BJ (cell line): ENCODE results near the gene KDM1A. TPM values are rescaled to one million over a fixed set of nuclear protein-coding genes. Genes with fewer than 3 reads are reported as not detected.
"Not testable (repeated sequence)": the region's sequence is repeated elsewhere in the genome, so short reads cannot be mapped to it uniquely, and the experiment has no call there.

Source experiments
- CTCF ChIA-PET: fragments of 350-600 bp; formaldehyde crosslinking; extraction: SDS; loops from one replicate; lab custom pipeline; 2021; ENCODE audit warnings: antibody characterized with exemption, inconsistent platforms; lab: Yijun Ruan, JAX
- POLR2A ChIA-PET: fragments of 300-600 bp; sonication (Branson Sonifier 250); formaldehyde crosslinking; extraction: SDS; loops from one replicate; lab custom pipeline; 2021; ENCODE audit warnings: antibody characterized with exemption; lab: Charles Lee
- DNase-seq: peaks from one replicate; pipeline ENCODE4 v3.0.0-alpha.2; 2011; ENCODE audit warnings: low read depth
- H3K27me3 ChIP-seq: 2 replicates; pipeline ENCODE4 v1.6.0; 2011; ENCODE audit warnings: low read length; ENCODE audit not compliant: control insufficient read depth, insufficient read depth
- H3K36me3 ChIP-seq: 2 replicates; pipeline ENCODE4 v1.5.1; 2011; ENCODE audit warnings: low read length; ENCODE audit not compliant: control insufficient read depth, insufficient read depth
- H3K4me3 ChIP-seq: 2 replicates; pipeline ENCODE4 v1.5.1; 2011; ENCODE audit warnings: low read depth, mild to moderate bottlenecking, control low read depth, low read length
- CTCF ChIP-seq: IDR thresholded peaks from 2 replicates; pipeline ENCODE4 v1.5.1; 2011; ENCODE audit warnings: low read depth, mild to moderate bottlenecking, control low read depth, inconsistent platforms, low read length, moderate library complexity; ENCODE audit not compliant: insufficient read depth
- polyA plus RNA-seq: library from polyadenylated mRNA; depleted of rRNA; stranded (reverse); fragments of >200 nt; gene quantifications from 2 replicates; pipeline ENCODE4 v1.2.3, GENCODE V29; 2011

KDM1A gene
- polyA plus RNA-seq, 1 experiment, result 52.2 TPM

- no peak for DNase-seq
- Histone ChIP-seq H3K4me3 (no peak within 1 kb of the TSS), H3K36me3 (no peaks in the 10 kb centered on the region), H3K27me3 (peaks cover 20% of the 10 kb centered on the region)
- ChIA-PET CTCF (interaction anchor here (2.0 to 4.5 kb wide), 3 partner anchors 9 to 567 kb away, joined by 4 to 25 read pairs (median 22); no protein-coding TSS in a partner anchor), POLR2A (no interaction called here)
- no peak for TF ChIP-seq CTCF
These were observed 46.5 kb upstream of the KDM1A start, which contains the start of gene LACTBL1 for GRCh38 chr1:22972760-22973159. Gene LACTBL1 (minus strand): TSS chr1:22972866. CDS start chr1:22972316, 550 bp downstream.

GRCh38 chr1:22975694-22976093 lies 43.6 kb upstream of the KDM1A start:
- no peak for TF ChIP-seq CTCF
- H3K4me3 ChIP-seq, result no peak overlapping the region
- H3K36me3 ChIP-seq, result no peaks in the 10 kb centered on the region
- POLR2A ChIA-PET, result no interaction called here
- CTCF ChIA-PET, result interaction anchor here (2.0 to 4.5 kb wide), 3 partner anchors 12 to 208 kb away, joined by 11 to 25 read pairs (median 22); no protein-coding TSS in a partner anchor
- no peak for DNase-seq
- peaks cover 12% of the 10 kb centered on the region for H3K27me3 ChIP-seq

GRCh38 chr1:22976127-22976460 lies 43.2 kb upstream of the KDM1A start:
- no peak for DNase-seq
- TF ChIP-seq CTCF, result no peak
- POLR2A ChIA-PET, result no interaction called here
- CTCF ChIA-PET, result interaction anchor here (2.0 to 3.8 kb wide), 2 partner anchors 126 to 208 kb away, joined by 11 to 22 read pairs; no protein-coding TSS in a partner anchor
- Histone ChIP-seq H3K36me3 (no peaks in the 10 kb centered on the region), H3K4me3 (no peak overlapping the region), H3K27me3 (peaks cover 8% of the 10 kb centered on the region)

DNA sequence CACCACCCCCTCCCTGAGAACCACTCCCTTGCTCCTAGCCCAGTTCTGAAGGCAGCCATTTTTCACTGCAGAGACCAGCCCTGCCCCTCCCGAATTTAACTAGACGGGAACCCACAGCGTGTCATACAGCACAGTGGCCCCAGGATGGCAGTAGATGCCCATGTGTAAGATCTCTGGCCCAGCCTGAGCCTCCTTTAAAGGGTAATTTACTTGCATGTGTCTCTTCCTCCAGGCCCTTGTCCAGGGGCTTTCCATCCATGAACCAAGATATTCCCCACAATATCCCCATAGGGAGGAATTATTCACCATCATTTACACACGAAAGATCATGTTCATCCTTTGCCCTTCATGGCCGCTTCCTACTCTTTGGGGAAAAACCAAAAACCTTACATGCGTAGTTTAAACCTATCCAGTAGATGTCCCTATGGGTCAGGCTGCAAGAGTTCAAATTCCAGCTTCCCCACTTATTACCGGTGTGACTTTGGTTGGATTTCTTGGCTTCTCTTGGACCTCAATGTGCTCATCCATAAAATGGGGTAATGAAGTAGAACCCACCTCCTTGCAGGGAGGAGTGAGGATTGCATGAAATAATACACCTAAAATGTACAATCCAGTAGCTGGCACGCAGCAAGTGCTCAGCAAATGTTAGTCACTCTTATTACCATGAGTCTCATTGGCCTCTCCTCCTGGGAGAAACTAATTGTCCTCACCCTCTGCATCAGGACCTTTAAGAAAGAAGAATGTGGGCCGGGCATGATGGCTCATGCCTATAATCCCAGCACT lies 42.6 kb upstream of the KDM1A start:
- ChIA-PET POLR2A (no interaction called here), CTCF (interaction anchor here (0.6 to 1.0 kb wide), 10 partner anchors 11 to 445 kb away, joined by 3 to 11 read pairs (median 3); no protein-coding TSS in a partner anchor)
- peak; percentile 26 for DNase-seq
- H3K4me3 ChIP-seq, result no peak overlapping the region
- H3K27me3 ChIP-seq, result peaks cover 10% of the 10 kb centered on the region
- TF ChIP-seq CTCF, result peak; percentile 81
- no peaks in the 10 kb centered on the region for H3K36me3 ChIP-seq

DNA sequence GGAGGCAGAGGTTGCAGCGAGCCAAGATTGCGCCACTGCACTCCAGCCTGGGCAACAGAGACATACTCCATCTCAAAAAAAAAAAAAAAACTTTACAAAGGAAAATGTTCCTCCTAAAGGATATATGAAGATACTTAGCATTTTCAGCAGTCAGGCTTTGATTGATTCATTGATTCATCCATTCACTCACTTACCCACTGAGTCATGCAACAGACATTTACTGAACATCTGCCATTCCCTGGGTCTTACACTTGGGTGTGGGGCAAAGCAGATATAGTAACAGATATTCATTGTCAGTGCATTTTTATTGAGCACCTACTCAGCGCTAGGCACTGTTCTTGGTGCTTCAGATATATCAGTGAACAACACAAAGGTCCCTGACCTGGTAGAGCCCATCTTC lies 41.0 kb upstream of the KDM1A start:
- H3K27me3 ChIP-seq, result peaks cover 5% of the 10 kb centered on the region; the same call in 1 of the 2 replicates
- no peak overlapping the region for H3K4me3 ChIP-seq
- ChIA-PET CTCF (interaction anchor here (1.0 kb wide), 1 partner anchor 121 kb away, joined by 3 read pairs; no protein-coding TSS in a partner anchor), POLR2A (no interaction called here)
- H3K36me3 ChIP-seq, result no peaks in the 10 kb centered on the region
- TF ChIP-seq CTCF, result no peak
- DNase-seq, result no peak

- DNase-seq, POLR2A ChIA-PET, H3K27me3 ChIP-seq, H3K36me3 ChIP-seq, H3K4me3 ChIP-seq: not testable (repeated sequence)
- CTCF ChIA-PET, result interaction anchor here (1.3 kb wide), 1 partner anchor 204 kb away, joined by 5 read pairs; no protein-coding TSS in a partner anchor
These were observed 38.8 kb upstream of the KDM1A start for GRCh38 chr1:22980471-22980790.
